CD4-positive, alpha-beta T cell treated with Interleukin-12 subunit alpha and Interleukin-12 subunit beta, for 1 hour (primary cell): Measurements from ENCODE around the gene MAP6.
A peak's percentile ranks its signal among the peaks of the same experiment; 100 is the strongest.

Experiments used
- DNase-seq: peaks from one replicate; pipeline ENCODE4 v3.0.0-alpha.2; 2020

Gene MAP6

GRCh38 chr11:75665126-75665525 is 3.7 kb downstream of the MAP6 start:
- DNase-seq, result no peak

GRCh38 chr11:75664389-75664788 is 4.4 kb downstream of the MAP6 start:
- no peak for DNase-seq

GRCh38 chr11:75663808-75664207 is 5.0 kb downstream of the MAP6 start:
- no peak for DNase-seq

GRCh38 chr11:75659836-75660235 is 9.0 kb downstream of the MAP6 start:
- no peak for DNase-seq

- no peak for DNase-seq
Observed at GRCh38 chr11:75656044-75656727, 12.7 kb downstream of the MAP6 start.

- no peak for DNase-seq
Observed at GRCh38 chr11:75655605-75656004, 13.2 kb downstream of the MAP6 start.

GRCh38 chr11:75654314-75654713 is 14.5 kb downstream of the MAP6 start:
- no peak for DNase-seq

DNA sequence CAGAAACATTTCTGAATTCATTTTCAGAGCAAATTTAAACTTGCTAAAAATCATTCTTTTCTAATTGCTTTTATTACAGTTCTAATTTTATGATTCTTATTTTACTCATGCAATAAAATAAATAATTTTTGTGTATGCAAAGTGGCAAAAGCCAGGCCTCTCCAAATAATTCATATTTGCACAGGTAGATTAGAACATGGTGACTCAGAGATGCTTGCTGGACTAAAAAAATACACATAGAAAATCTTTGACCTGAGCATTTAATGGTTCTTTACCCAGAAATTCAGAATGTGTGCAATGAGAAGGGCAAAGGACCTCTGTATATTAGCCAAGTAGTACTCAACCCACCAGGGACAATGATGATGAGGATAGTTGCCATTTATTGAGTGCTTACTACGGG is 15.3 kb downstream of the MAP6 start:
- DNase-seq, result no peak

DNA sequence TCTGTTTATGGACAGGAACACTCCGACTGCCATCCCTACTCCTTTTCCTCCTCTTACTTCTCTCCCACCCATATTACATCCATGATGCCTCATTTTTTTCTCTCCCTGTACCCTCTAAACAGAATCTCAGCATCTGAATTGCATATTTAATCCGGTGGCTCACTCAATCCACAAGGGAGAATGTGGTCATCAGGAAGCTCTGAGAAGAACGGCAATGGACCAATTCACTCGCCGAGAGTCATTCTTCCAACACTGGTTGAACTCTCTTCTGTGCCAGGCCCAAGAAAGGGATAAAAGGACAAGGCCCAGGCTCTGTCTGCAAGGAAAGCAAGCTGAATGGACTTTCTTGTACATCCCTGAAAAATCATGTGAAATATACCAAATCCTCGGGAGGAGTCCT is 15.9 kb downstream of the MAP6 start:
- DNase-seq, result no peak

DNA sequence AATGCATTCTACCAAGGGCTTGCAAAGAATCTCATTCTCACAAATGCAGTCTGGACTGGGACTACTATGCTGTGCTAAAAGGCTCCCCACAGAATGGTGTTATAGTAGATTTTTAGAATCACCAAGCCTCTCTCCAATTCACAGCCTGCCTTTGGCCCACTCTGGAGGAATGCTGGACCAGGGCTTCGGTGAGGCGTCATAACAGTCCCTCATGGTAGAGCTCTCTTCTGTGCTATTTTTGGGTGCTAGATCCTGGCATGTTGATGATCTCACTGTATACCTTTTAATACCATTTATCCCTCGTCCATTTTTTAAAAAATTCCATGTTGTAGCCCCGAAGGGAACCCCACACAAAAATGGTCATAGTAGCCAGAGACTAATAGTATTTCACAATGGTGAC is 17.6 kb downstream of the MAP6 start:
- no peak for DNase-seq

DNA sequence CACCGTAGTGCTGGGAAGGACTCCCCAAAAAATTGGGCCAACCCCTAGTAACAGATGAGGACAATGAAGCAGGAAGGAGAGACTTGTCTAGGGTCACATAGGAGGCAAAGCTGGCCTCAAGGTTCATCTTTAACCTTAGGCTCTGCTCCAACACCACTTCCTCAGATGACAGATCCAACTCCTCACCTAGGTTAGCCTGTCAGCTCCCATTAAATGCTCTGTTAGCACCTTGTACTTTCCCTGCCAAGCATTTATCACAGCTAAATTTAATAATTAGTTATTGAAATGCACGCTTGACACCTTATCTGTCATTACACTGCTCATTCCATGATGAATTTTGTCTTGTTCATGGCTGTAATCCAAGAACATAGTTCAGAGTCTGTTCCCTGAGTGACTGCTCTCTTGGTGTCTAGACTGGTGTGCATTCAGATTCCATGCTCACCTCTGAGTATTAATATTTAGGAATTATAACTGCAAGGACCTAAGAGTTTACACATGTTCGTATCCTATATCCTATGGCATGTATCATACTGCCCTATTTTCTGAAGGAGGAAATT is 18.6 kb downstream of the MAP6 start:
- no peak for DNase-seq

- DNase-seq, result no peak
Observed at GRCh38 chr11:75644946-75645345, 23.9 kb downstream of the MAP6 start.

GRCh38 chr11:75644370-75644769 is 24.5 kb downstream of the MAP6 start:
- DNase-seq, result no peak

GRCh38 chr11:75642402-75643113 is 26.3 kb downstream of the MAP6 start:
- DNase-seq, result no peak

DNA sequence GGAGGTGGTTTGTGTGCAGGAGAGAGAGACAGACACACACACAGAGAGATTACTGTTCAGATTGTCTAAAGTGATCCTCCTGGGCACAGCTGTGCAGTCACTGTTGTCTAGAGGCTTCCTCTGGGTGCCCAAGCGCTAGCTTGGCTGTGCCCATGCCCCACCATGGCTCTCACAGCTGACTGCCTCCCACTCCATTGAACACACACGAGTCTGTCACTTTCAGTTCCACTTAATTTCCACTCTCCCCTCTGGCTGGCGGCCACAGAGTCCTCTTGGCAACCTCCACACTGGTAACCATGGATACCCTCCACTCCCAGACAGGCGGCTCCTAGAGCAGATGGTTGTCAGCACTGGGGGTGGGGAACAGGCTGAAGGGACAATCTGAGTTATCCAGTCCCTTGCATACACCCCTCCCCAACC is 29.1 kb downstream of the MAP6 start:
- DNase-seq, result peak; percentile 2

GRCh38 chr11:75637998-75638397 is 30.8 kb downstream of the MAP6 start:
- no peak for DNase-seq

DNA sequence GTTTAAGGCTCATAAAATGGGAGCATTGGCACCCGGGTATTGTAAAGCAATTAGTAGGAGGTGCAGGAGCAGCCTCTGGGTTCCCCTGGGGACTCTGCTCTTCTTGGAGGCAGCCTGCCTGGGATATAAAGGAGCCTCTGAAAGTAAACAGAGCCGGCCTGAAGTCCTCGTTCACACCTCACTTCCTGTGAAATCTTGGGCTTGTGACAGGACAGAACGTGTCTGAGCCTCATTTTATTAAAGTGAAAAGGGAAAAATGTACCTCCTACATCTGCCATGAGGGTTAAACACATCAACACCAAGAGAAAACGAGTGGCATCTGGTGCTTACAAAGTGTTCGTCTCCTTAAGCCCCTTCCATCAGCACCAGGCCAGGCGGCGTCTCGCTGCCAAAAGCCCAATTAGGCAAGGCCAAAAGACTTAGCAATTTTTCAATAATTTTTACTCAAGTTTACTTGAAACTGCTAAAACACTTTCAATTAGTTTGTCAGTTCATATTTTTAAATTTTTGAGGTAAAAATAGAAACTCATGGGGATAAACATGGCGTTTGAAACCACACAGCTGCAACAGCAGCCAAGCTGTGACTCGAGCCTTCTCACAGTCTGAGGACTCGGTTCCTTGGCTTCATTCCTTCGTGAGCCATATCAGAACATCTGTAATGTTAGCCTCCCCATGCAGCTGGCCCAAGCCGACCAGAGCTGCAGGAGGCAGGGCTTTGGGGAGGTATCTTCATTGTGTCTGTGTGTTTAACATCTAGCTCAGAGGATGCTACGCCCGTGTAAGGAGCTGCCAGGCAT is 33.6 kb downstream of the MAP6 start:
- DNase-seq, result no peak

- no peak for DNase-seq
Observed at GRCh38 chr11:75633409-75634066, 35.3 kb downstream of the MAP6 start.

GRCh38 chr11:75632962-75633361 is 35.9 kb downstream of the MAP6 start:
- no peak for DNase-seq

DNA sequence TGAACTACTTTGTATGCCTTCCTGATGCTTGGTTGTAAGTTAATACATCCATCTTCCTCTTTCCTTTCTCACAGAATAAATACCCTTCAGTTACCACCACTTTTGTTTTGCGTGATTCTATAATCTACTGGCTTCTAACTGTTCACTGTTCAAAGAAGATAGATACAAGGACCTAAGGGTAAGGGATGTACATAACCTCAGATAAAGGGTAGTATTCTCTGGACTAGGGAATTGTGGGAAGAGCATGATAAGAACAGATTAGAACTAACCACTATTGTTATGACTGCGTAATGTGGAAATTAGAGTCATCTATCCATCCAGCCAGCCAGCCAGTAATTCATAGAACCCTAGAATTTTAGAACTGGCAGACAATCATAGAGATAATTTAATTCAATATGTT is 36.4 kb downstream of the MAP6 start:
- DNase-seq, result no peak

DNA sequence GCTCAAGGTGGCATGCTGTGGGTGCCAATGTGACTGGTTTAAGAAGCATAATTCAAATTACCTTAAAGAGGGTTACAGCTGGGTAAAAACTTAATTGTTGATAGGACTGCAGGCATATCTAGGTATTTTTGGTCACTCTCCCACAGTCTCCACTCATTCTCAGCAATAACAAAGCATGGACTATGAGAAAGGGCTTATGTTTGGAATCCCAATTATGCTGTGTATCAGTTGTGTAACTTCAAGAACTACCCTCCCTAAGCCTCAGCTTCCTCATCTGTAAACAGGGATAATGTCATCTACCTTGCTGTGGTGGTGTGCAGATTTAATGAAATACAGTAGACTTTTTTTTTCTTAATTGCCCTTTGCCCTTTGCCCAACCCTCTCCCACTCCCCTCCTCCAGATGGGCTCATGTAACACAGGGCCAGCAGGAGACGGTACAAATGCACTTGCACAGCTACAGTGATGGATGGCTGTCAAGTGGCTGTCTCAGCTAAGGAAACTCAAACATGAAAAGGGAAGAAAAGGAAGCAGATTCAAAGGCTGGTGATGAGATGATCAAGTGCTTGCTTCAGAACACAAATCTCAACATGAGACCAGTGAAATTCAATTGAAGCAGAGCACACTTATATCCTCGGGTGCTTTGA is 37.6 kb downstream of the MAP6 start:
- no peak for DNase-seq

DNA sequence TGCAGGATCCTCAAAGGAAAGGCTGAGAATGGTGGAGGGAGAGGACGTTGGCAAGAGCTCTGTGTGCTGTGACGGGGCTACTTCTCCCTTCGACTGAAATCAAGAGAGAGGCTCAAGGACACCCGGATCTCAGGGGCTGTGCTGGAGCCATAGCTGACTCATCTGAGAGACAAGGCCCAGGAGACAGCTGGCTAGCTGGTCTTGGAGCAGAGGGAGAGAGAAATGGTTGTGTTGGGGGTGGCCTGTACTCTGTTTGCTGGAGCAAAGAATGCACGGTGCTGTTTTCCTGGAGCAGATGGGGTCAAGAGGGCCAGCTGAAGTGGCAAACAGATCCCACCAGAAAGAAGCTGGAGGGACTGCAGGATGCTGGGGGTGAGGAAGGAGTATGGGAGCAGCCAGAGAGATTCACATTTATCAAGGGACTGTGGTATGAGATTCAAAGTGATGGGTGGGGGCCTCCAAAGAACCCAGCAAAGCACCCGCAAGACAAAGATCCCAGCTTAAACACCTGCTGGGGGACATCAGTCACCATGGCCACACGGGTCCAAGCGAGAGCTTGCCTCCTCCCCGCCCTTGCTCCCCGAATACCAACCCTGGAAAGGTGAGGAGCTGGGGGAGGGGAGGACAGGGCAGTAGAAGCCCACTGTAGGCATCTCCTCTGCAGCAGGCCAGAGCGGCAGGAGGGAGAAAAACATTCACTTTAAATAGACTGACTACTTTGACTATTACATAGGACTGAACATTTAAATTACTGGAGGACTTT is 40.8 kb downstream of the MAP6 start:
- DNase-seq, result no peak
